Measurements from ENCODE around the gene ZNF750.

- no peak for TF ChIP-seq CTCF (IDR thresholded peaks at IDR 0.05; ENCODE audit: low read length)
- no peak for TF ChIP-seq EZH2 (IDR thresholded peaks at IDR 0.05; ENCODE audit: borderline replicate concordance, low read length)
These were observed 34.4 kb upstream of the ZNF750 start for GRCh38 chr17:82874011-82874835.

All from OCI-LY1 (cell line).